Karpas-422 (cell line): ENCODE results near the gene CNIH3. TPM values are rescaled to one million over a fixed set of nuclear protein-coding genes. Genes with fewer than 3 reads are reported as not detected.

Source experiments
- DNase-seq: peaks from one replicate; pipeline ENCODE4 v3.0.0-alpha.2; 2015
- H2AFZ ChIP-seq: fragments of 200-600 bp; sonication (generic); 2 replicates; pipeline ENCODE4 v1.6.1; 2014; ENCODE audit warnings: antibody characterized with exemption, low read length, mixed read lengths
- H3K27ac ChIP-seq: fragments of 200-600 bp; sonication (generic); 2 replicates; pipeline ENCODE4 v1.5.1; 2014; ENCODE audit warnings: mild to moderate bottlenecking, low read length, moderate library complexity
- H3K27me3 ChIP-seq: fragments of 200-600 bp; sonication (generic); 2 replicates; pipeline ENCODE4 v1.6.1; 2014; ENCODE audit warnings: low read length, mixed read lengths
- H3K36me3 ChIP-seq: fragments of 200-600 bp; sonication (generic); 2 replicates; pipeline ENCODE4 v1.6.1; 2014; ENCODE audit warnings: low read length, mixed read lengths; ENCODE audit not compliant: insufficient read depth
- H3K4me1 ChIP-seq: fragments of 200-600 bp; sonication (generic); 2 replicates; pipeline ENCODE4 v1.6.1; 2014; ENCODE audit warnings: mild to moderate bottlenecking, low read length, mixed read lengths
- H3K4me2 ChIP-seq: fragments of 200-600 bp; sonication (generic); 2 replicates; pipeline ENCODE4 v1.6.1; 2014; ENCODE audit warnings: low read length, low read depth, mild to moderate bottlenecking; ENCODE audit not compliant: poor library complexity, severe bottlenecking
- H3K4me3 ChIP-seq: fragments of 200-600 bp; sonication (generic); 2 replicates; pipeline ENCODE4 v1.5.1; 2014; ENCODE audit warnings: mild to moderate bottlenecking, antibody characterized with exemption, low read length, mixed read lengths
- H3K79me2 ChIP-seq: fragments of 200-600 bp; sonication (generic); 2 replicates; pipeline ENCODE4 v1.6.1; 2014; ENCODE audit warnings: mild to moderate bottlenecking, low read length, mixed read lengths
- H3K9ac ChIP-seq: fragments of 200-600 bp; sonication (generic); 2 replicates; pipeline ENCODE4 v1.6.0; 2014; ENCODE audit warnings: low read length
- H3K9me2 ChIP-seq: fragments of 200-600 bp; sonication (generic), shearing (Covaris generic); replicated peaks from 2 replicates; pipeline ENCODE4 v1.6.0; 2014; ENCODE audit warnings: mild to moderate bottlenecking, low read length, moderate library complexity; ENCODE audit not compliant: insufficient read depth
- H3K9me3 ChIP-seq: fragments of 300-700, 200-600 bp; sonication (generic); 2 replicates; pipeline ENCODE4 v1.6.1; 2014; ENCODE audit warnings: low read length, mixed read lengths
- H4K20me1 ChIP-seq: fragments of 200-600 bp; sonication (generic); 2 replicates; pipeline ENCODE4 v1.6.1; 2014; ENCODE audit warnings: mild to moderate bottlenecking, antibody characterized with exemption, low read length, low read depth; ENCODE audit not compliant: insufficient read depth
- total RNA-seq: library from RNA; depleted of rRNA; stranded (reverse); fragments of >200 nt; shearing (Covaris generic); gene quantifications from 2 replicates; pipeline ENCODE4 v1.2.3, GENCODE V29; 2014; ENCODE audit warnings: low replicate concordance

CNIH3 gene
- total RNA-seq, 1 experiment from 2014 or later = 4.7 TPM

DNA sequence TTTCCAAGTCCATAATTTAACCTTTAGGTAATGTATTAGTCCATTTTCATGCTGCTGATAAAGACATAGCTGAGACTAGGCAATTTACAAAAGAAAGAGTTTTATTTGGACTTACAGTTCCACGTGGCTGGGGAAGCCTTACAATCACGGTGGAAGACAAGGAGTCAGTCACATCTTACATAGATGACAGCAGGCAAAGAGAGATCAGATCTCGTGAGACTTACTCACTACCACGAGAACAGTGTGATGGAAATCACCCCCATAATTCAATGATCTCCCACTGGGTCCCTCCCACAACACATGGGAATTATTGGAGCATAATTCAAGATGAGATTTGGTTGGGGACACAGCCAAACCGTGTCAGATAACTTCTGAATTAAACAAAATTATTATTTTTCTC, 44.0 kb downstream of the CNIH3 start:
- H2AFZ ChIP-seq = no peak overlapping the region
- H3K9me3 ChIP-seq = no peaks in the 10 kb centered on the region
- no peaks in the 10 kb centered on the region for H3K4me1 ChIP-seq
- H3K36me3 ChIP-seq = no peaks in the 10 kb centered on the region
- H3K9ac ChIP-seq = no peak overlapping the region
- H3K79me2 ChIP-seq = no peaks in the 10 kb centered on the region
- no peak overlapping the region for H3K27ac ChIP-seq
- no peaks in the 10 kb centered on the region for H3K9me2 ChIP-seq
- no peak for DNase-seq
- H3K27me3 ChIP-seq = no peaks in the 10 kb centered on the region
- H3K4me2 ChIP-seq = no peak overlapping the region
- H4K20me1 ChIP-seq = no peaks in the 10 kb centered on the region
- no peak overlapping the region for H3K4me3 ChIP-seq

DNA sequence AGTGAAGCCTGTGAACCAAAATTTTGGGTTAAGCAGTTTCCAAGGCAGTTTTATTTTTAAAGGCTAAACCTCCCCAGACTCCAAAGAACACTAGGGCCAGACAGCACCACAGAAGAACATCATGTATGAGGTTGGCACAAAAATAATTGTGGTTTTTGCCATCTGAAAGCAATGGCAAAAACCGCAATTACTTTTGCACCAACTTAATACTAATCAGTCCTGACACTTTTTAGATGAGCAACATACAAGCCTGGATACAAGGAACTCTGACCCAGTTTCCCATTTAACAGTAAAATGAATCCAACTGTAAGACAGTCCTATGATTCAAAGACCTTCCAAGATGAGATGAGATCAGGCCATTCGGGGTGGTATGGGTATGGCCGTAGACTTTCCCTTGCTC, 46.8 kb downstream of the CNIH3 start:
- no peak overlapping the region for H3K27ac ChIP-seq
- no peak overlapping the region for H3K9ac ChIP-seq
- DNase-seq = no peak
- no peak overlapping the region for H2AFZ ChIP-seq
- H3K4me1 ChIP-seq = no peaks in the 10 kb centered on the region
- no peak overlapping the region for H3K4me3 ChIP-seq
- H3K79me2 ChIP-seq = no peaks in the 10 kb centered on the region
- no peaks in the 10 kb centered on the region for H4K20me1 ChIP-seq
- no peak overlapping the region for H3K4me2 ChIP-seq
- no peaks in the 10 kb centered on the region for H3K36me3 ChIP-seq
- H3K9me3 ChIP-seq = no peaks in the 10 kb centered on the region
- no peaks in the 10 kb centered on the region for H3K9me2 ChIP-seq
- H3K27me3 ChIP-seq = no peaks in the 10 kb centered on the region

DNA sequence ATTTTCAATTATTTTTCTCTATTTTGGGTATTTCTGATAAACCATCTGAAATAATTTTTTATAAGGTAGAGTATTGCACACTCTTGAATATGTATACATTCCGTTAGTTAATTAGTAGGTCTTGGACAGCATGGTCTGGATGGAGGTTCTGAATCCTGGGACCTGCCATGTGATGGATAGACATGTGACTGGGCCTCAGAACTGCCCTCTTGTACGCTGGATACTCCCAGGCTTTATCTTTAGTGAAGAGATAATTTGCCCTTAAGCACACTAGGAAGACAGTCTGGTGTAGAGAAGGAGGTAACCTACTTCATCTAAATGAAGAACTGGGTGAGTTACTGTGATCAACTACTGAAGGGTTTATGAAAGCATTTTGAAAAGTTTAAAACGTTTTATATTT, 48.9 kb downstream of the CNIH3 start:
- H3K27me3 ChIP-seq = no peaks in the 10 kb centered on the region

DNA sequence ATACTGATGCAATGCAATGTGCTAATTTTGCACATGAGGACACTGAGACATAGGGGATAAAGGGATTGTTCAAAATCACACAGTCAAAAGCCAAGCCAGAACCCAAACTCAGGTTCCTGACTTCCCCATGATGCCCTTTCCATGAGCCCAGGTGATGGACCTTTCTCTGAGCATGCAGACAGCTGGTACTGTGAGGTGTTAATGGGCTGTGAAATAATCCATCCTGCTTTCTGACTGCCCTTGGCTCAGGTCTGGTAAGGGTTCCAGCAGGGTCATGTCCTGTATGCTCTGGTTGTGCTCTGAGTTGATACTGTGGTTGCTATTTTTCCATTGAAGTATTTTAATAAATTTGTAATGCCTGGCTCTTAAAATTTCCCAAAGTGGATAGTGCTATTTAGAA, 50.0 kb downstream of the CNIH3 start:
- Histone ChIP-seq H3K27ac (no peak overlapping the region), H3K4me3 (no peak overlapping the region), H3K4me2 (no peak overlapping the region), H2AFZ (no peak overlapping the region), H3K9ac (no peak overlapping the region), H3K36me3 (no peaks in the 10 kb centered on the region), H3K27me3 (no peaks in the 10 kb centered on the region), H3K4me1 (no peaks in the 10 kb centered on the region), H3K9me3 (no peaks in the 10 kb centered on the region), H3K9me2 (no peaks in the 10 kb centered on the region), H3K79me2 (no peaks in the 10 kb centered on the region), H4K20me1 (no peaks in the 10 kb centered on the region)
- no peak for DNase-seq

More for the DNA sequence above, 48.9 kb downstream of the CNIH3 start:
- H3K4me2 ChIP-seq = no peak overlapping the region
- no peak overlapping the region for H2AFZ ChIP-seq
- no peaks in the 10 kb centered on the region for H3K9me3 ChIP-seq
- no peaks in the 10 kb centered on the region for H3K36me3 ChIP-seq
- H3K79me2 ChIP-seq = no peaks in the 10 kb centered on the region
- H3K27ac ChIP-seq = no peak overlapping the region
- H3K9me2 ChIP-seq = no peaks in the 10 kb centered on the region
- no peak overlapping the region for H3K9ac ChIP-seq
- H3K4me3 ChIP-seq = no peak overlapping the region
- no peaks in the 10 kb centered on the region for H3K4me1 ChIP-seq
- H4K20me1 ChIP-seq = no peaks in the 10 kb centered on the region
- no peak for DNase-seq

DNA sequence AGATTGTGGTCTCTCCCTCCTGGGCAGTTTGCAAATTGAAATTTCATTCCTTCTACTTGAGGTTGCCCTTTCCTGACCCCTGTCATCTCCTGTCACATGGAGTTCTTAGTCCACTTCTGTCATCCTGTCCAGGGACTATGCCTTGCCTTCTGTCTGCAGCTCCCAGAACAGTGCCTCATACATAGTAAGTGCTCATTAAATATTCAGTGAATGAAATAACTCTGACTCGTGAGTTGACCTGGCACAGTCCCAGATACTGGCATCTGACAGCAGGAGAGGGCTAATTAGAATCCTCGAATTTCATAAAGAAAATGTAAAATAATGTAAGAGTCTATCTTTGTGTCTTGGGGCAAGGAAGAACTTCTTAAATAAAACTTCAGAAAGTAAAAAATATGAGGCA, 50.8 kb downstream of the CNIH3 start:
- no peaks in the 10 kb centered on the region for H3K36me3 ChIP-seq
- no peaks in the 10 kb centered on the region for H3K27me3 ChIP-seq
- no peaks in the 10 kb centered on the region for H3K4me1 ChIP-seq
- no peak overlapping the region for H2AFZ ChIP-seq
- H3K27ac ChIP-seq = no peak overlapping the region
- H3K4me3 ChIP-seq = no peak overlapping the region
- H3K4me2 ChIP-seq = no peak overlapping the region
- H3K9me2 ChIP-seq = no peaks in the 10 kb centered on the region
- H3K9me3 ChIP-seq = no peaks in the 10 kb centered on the region
- no peak overlapping the region for H3K9ac ChIP-seq
- DNase-seq = no peak
- no peaks in the 10 kb centered on the region for H3K79me2 ChIP-seq
- no peaks in the 10 kb centered on the region for H4K20me1 ChIP-seq

DNA sequence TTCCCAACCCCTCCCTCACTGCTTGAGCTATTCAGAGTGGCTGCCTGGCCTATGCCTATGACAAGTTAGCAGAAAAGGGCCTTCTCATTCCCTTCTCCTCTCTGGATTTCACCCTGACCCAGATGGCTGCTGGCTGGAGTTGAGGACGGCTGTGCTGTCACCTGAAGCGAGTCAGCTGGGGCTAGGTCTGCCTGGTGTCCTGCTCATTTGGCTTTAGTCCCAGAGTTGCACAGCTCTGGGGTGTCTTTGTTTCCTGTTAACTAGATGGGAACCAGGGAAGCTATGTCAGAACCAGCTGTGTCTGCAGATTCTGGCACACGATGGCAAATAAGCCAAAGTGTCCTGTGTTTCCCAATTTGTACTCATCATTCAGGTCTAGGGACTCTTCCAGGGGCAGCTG, 52.9 kb downstream of the CNIH3 start:
- no peak overlapping the region for H3K9ac ChIP-seq
- no peaks in the 10 kb centered on the region for H3K27me3 ChIP-seq
- H3K4me1 ChIP-seq = no peaks in the 10 kb centered on the region
- no peak for DNase-seq
- no peak overlapping the region for H3K4me2 ChIP-seq
- H3K4me3 ChIP-seq = no peak overlapping the region
- H3K9me3 ChIP-seq = no peaks in the 10 kb centered on the region
- H3K27ac ChIP-seq = no peak overlapping the region
- H3K9me2 ChIP-seq = no peaks in the 10 kb centered on the region
- H3K36me3 ChIP-seq = no peaks in the 10 kb centered on the region
- H3K79me2 ChIP-seq = no peaks in the 10 kb centered on the region
- H4K20me1 ChIP-seq = no peaks in the 10 kb centered on the region
- no peak overlapping the region for H2AFZ ChIP-seq

DNA sequence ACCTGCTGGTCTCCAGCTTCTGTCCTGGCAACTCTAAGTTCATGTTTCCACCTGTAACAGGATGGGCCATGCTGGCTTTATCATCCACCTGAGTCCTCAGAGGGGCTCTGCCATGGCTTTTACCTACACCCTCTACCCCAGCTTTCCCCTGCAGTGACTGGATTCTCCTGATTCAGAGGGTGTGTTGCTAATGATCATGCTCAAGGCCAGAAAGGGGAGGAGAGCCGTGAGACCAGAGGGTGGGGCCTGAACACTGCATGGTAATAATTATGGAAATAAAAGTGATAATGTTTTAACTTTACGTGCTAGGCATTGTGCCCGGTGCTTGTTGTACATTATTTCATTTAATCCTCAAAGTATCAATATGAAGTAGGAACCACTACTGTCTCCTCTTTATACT, 53.3 kb downstream of the CNIH3 start:
- Histone ChIP-seq H3K9me3 (no peaks in the 10 kb centered on the region), H4K20me1 (no peaks in the 10 kb centered on the region), H3K79me2 (no peaks in the 10 kb centered on the region), H3K4me3 (no peak overlapping the region), H3K4me2 (no peak overlapping the region), H3K36me3 (no peaks in the 10 kb centered on the region), H3K27me3 (no peaks in the 10 kb centered on the region), H2AFZ (no peak overlapping the region), H3K9ac (no peak overlapping the region), H3K27ac (no peak overlapping the region), H3K4me1 (no peaks in the 10 kb centered on the region), H3K9me2 (no peaks in the 10 kb centered on the region)
- DNase-seq = no peak

DNA sequence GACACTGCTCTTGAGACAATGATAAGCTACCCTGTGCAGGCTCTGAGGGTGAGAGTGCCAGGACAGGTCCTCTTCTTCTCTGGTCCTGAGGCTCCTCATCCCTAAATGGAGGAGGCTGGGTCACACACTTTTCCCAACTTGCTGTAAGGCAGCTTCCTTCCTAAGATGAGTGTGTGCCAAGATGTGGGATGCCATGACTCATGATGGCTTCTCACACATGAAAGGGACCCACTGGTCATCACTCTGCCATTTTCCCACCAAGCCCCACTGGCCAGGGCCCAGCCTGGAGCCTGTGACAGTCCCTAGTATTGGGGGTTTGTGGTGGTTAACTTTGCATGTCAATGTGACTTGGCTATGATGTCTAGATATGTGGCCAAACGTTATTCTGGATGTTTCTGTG, 54.4 kb downstream of the CNIH3 start:
- Histone ChIP-seq H3K4me2 (no peak overlapping the region), H2AFZ (no peak overlapping the region), H3K9me2 (no peaks in the 10 kb centered on the region), H3K9me3 (no peaks in the 10 kb centered on the region), H3K27ac (no peak overlapping the region), H3K27me3 (no peaks in the 10 kb centered on the region), H3K4me3 (no peak overlapping the region), H3K9ac (no peak overlapping the region), H4K20me1 (no peaks in the 10 kb centered on the region), H3K36me3 (no peaks in the 10 kb centered on the region), H3K79me2 (no peaks in the 10 kb centered on the region), H3K4me1 (no peaks in the 10 kb centered on the region)
- DNase-seq = no peak

DNA sequence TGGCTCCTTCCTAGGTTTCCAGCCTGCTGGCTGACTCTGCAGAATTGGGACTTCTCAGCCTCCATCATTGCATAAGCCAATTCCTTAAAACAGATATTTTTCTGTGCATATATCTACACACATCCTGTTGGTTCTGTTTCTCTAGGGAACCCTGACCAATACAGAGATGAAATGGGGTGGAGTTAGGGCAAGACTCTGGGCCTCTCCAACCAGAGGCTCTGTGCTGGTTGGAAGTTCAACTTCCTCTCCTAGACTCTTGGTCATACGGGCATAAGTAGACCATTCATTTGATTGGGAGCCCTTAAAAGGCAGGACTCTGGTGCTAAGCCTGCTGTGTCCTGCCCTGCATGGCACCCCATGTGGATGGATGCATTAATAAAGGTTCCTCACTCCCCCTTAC, 55.0 kb downstream of the CNIH3 start:
- no peak overlapping the region for H2AFZ ChIP-seq
- no peak overlapping the region for H3K4me2 ChIP-seq
- H3K4me3 ChIP-seq = no peak overlapping the region
- H3K27me3 ChIP-seq = no peaks in the 10 kb centered on the region
- no peaks in the 10 kb centered on the region for H3K36me3 ChIP-seq
- H3K9ac ChIP-seq = no peak overlapping the region
- H3K9me3 ChIP-seq = no peaks in the 10 kb centered on the region
- H3K4me1 ChIP-seq = no peaks in the 10 kb centered on the region
- no peaks in the 10 kb centered on the region for H4K20me1 ChIP-seq
- H3K27ac ChIP-seq = no peak overlapping the region
- H3K79me2 ChIP-seq = no peaks in the 10 kb centered on the region
- H3K9me2 ChIP-seq = no peaks in the 10 kb centered on the region
- no peak for DNase-seq
